Measurements from ENCODE around the gene PIK3CB. TPM values are rescaled to one million over a fixed set of nuclear protein-coding genes. Genes with fewer than 3 reads are reported as not detected.

PIK3CB gene
- total and polyA plus RNA-seq, 4 donors, result 4.7 to 15.9 (median 11.1) TPM

DNA sequence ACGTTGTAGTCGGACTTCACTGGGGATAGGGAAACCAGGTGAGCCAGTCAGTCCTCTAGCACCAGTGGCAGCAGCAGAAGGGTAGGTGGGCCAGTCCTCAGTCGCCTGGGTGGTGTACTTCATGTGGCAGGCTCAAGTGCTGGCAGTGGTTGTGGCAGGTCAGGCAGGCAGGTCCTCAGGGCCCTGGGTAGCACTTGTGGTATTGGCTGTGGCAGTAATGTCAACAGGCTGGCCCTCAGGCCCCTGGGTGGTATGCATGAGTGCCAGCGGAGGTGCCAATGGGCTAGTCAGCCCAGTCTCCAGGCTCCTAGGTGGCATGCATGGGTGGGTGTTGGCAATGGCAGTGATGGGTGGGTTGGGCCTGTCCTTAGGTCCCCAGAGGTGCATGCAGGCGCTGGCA is 185.6 kb downstream of the PIK3CB start:
- no peaks in the 10 kb centered on the region for H3K4me1 ChIP-seq (ENCODE audit: control insufficient read depth in 4 of 4, insufficient read depth in 4 of 4, low read length in 3 of 4)
- peaks cover 7 to 15% (median 13%) of the 10 kb centered on the region in 4 donors for H3K36me3 ChIP-seq (ENCODE audit: control insufficient read depth in 4 of 4, insufficient read depth in 3 of 4, low read depth in 1 of 4, low read length in 3 of 4)
- WGBS, result 98% methylated on average over 5 of the region's 5 CpGs
- no peak for DNase-seq (ENCODE audit: low spot score)
- H3K9me3 ChIP-seq (ENCODE audit: control insufficient read depth in 4 of 4, low read length in 3 of 4), result peaks cover 0 to 9% (median 5%) of the 10 kb centered on the region in 4 donors
- no peak overlapping the region for H3K9ac ChIP-seq (ENCODE audit: low read depth in 1 of 2, low read length in 2 of 2)
- no peak overlapping the region for H3K4me3 ChIP-seq (ENCODE audit: low read depth in 1 of 3, low read length in 3 of 3)
- no peaks in the 10 kb centered on the region for H3K27me3 ChIP-seq (ENCODE audit: control insufficient read depth in 4 of 4, insufficient read depth in 4 of 4, low read length in 3 of 4)
- TF ChIP-seq, protein P1, sequence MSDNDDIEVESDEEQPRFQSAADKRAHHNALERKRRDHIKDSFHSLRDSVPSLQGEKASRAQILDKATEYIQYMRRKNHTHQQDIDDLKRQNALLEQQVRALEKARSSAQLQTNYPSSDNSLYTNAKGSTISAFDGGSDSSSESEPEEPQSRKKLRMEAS (IDR thresholded peaks at IDR 0.05), result no peak
- no peak overlapping the region for H3K27ac ChIP-seq (ENCODE audit: low read depth in 1 of 2, low read length in 2 of 2)

- no peak for DNase-seq (ENCODE audit: low spot score)
- no peak overlapping the region for H3K27ac ChIP-seq (ENCODE audit: low read depth in 1 of 2, low read length in 2 of 2)
- H3K27me3 ChIP-seq (ENCODE audit: control insufficient read depth in 4 of 4, insufficient read depth in 4 of 4, low read length in 3 of 4), result no peaks in the 10 kb centered on the region
- H3K4me1 ChIP-seq (ENCODE audit: control insufficient read depth in 4 of 4, insufficient read depth in 4 of 4, low read length in 3 of 4), result no peaks in the 10 kb centered on the region
- no peak overlapping the region for H3K9ac ChIP-seq (ENCODE audit: low read depth in 1 of 2, low read length in 2 of 2)
- TF ChIP-seq RAD21 (IDR thresholded peaks at IDR 0.05), result no peak
- peaks cover 7 to 15% (median 11%) of the 10 kb centered on the region in 4 donors for H3K36me3 ChIP-seq (ENCODE audit: control insufficient read depth in 4 of 4, insufficient read depth in 3 of 4, low read depth in 1 of 4, low read length in 3 of 4)
- H3K4me3 ChIP-seq (ENCODE audit: low read depth in 1 of 3, low read length in 3 of 3), result no peak overlapping the region
- H3K9me3 ChIP-seq (ENCODE audit: control insufficient read depth in 4 of 4, low read length in 3 of 4), result peaks cover 0 to 14% (median 9%) of the 10 kb centered on the region in 4 donors
These were observed 188.2 kb downstream of the PIK3CB start for GRCh38 chr3:138646513-138646912.

GRCh38 chr3:138646008-138646407 is 188.7 kb downstream of the PIK3CB start:
- no peak overlapping the region for H3K9ac ChIP-seq (ENCODE audit: low read depth in 1 of 2, low read length in 2 of 2)
- no peak for TF ChIP-seq SP1 (IDR thresholded peaks at IDR 0.05)
- TF ChIP-seq, protein P2, sequence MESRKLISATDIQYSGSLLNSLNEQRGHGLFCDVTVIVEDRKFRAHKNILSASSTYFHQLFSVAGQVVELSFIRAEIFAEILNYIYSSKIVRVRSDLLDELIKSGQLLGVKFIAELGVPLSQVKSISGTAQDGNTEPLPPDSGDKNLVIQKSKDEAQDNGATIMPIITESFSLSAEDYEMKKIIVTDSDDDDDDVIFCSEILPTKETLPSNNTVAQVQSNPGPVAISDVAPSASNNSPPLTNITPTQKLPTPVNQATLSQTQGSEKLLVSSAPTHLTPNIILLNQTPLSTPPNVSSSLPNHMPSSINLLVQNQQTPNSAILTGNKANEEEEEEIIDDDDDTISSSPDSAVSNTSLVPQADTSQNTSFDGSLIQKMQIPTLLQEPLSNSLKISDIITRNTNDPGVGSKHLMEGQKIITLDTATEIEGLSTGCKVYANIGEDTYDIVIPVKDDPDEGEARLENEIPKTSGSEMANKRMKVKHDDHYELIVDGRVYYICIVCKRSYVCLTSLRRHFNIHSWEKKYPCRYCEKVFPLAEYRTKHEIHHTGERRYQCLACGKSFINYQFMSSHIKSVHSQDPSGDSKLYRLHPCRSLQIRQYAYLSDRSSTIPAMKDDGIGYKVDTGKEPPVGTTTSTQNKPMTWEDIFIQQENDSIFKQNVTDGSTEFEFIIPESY (IDR thresholded peaks at IDR 0.05), result no peak
- no peak for TF ChIP-seq ATF3 (IDR thresholded peaks at IDR 0.05)
- TF ChIP-seq FOXA1 (IDR thresholded peaks at IDR 0.05), result no peak
- no peak for TF ChIP-seq RXRA (IDR thresholded peaks at IDR 0.05)
- no peak for TF ChIP-seq HNF4A (conservative IDR thresholded peaks at IDR 0.05)
- no peak for TF ChIP-seq HNF4G (IDR thresholded peaks at IDR 0.05)
- TF ChIP-seq, protein P3, sequence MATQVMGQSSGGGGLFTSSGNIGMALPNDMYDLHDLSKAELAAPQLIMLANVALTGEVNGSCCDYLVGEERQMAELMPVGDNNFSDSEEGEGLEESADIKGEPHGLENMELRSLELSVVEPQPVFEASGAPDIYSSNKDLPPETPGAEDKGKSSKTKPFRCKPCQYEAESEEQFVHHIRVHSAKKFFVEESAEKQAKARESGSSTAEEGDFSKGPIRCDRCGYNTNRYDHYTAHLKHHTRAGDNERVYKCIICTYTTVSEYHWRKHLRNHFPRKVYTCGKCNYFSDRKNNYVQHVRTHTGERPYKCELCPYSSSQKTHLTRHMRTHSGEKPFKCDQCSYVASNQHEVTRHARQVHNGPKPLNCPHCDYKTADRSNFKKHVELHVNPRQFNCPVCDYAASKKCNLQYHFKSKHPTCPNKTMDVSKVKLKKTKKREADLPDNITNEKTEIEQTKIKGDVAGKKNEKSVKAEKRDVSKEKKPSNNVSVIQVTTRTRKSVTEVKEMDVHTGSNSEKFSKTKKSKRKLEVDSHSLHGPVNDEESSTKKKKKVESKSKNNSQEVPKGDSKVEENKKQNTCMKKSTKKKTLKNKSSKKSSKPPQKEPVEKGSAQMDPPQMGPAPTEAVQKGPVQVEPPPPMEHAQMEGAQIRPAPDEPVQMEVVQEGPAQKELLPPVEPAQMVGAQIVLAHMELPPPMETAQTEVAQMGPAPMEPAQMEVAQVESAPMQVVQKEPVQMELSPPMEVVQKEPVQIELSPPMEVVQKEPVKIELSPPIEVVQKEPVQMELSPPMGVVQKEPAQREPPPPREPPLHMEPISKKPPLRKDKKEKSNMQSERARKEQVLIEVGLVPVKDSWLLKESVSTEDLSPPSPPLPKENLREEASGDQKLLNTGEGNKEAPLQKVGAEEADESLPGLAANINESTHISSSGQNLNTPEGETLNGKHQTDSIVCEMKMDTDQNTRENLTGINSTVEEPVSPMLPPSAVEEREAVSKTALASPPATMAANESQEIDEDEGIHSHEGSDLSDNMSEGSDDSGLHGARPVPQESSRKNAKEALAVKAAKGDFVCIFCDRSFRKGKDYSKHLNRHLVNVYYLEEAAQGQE (IDR thresholded peaks at IDR 0.05), result no peak
- TF ChIP-seq TAF1 (conservative IDR thresholded peaks at IDR 0.05), result no peak
- TF ChIP-seq, protein P1 (IDR thresholded peaks at IDR 0.05), result no peak
- TF ChIP-seq RAD21 (IDR thresholded peaks at IDR 0.05), result no peak
- no peak overlapping the region for H3K27ac ChIP-seq (ENCODE audit: low read depth in 1 of 2, low read length in 2 of 2)
- H3K27me3 ChIP-seq (ENCODE audit: control insufficient read depth in 4 of 4, insufficient read depth in 4 of 4, low read length in 3 of 4), result no peaks in the 10 kb centered on the region
- peaks cover 7 to 15% (median 11%) of the 10 kb centered on the region in 4 donors for H3K36me3 ChIP-seq (ENCODE audit: control insufficient read depth in 4 of 4, insufficient read depth in 3 of 4, low read depth in 1 of 4, low read length in 3 of 4)
- no peaks in the 10 kb centered on the region for H3K4me1 ChIP-seq (ENCODE audit: control insufficient read depth in 4 of 4, insufficient read depth in 4 of 4, low read length in 3 of 4)
- no peak overlapping the region for H3K4me3 ChIP-seq (ENCODE audit: low read depth in 1 of 3, low read length in 3 of 3)
- no peak for DNase-seq (ENCODE audit: low spot score)
- H3K9me3 ChIP-seq (ENCODE audit: control insufficient read depth in 4 of 4, low read length in 3 of 4), result peaks cover 0 to 14% (median 9%) of the 10 kb centered on the region in 4 donors

All from liver (tissue), 9 donors.